Measurements from ENCODE around the gene VCAM1. TPM values are rescaled to one million over a fixed set of nuclear protein-coding genes. Genes with fewer than 3 reads are reported as not detected.

Gene VCAM1, protein sequence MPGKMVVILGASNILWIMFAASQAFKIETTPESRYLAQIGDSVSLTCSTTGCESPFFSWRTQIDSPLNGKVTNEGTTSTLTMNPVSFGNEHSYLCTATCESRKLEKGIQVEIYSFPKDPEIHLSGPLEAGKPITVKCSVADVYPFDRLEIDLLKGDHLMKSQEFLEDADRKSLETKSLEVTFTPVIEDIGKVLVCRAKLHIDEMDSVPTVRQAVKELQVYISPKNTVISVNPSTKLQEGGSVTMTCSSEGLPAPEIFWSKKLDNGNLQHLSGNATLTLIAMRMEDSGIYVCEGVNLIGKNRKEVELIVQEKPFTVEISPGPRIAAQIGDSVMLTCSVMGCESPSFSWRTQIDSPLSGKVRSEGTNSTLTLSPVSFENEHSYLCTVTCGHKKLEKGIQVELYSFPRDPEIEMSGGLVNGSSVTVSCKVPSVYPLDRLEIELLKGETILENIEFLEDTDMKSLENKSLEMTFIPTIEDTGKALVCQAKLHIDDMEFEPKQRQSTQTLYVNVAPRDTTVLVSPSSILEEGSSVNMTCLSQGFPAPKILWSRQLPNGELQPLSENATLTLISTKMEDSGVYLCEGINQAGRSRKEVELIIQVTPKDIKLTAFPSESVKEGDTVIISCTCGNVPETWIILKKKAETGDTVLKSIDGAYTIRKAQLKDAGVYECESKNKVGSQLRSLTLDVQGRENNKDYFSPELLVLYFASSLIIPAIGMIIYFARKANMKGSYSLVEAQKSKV
- total RNA-seq (10 to 100 TPM in 2 of 4 donors, 1 to 10 TPM in 2; 5.5 to 18.9 (median 8.9) TPM), polyA plus RNA-seq (10 to 100 TPM in 1 of 3 donors, 1 to 10 TPM in 2; 1.8 to 16.1 (median 1.8) TPM)

DNA sequence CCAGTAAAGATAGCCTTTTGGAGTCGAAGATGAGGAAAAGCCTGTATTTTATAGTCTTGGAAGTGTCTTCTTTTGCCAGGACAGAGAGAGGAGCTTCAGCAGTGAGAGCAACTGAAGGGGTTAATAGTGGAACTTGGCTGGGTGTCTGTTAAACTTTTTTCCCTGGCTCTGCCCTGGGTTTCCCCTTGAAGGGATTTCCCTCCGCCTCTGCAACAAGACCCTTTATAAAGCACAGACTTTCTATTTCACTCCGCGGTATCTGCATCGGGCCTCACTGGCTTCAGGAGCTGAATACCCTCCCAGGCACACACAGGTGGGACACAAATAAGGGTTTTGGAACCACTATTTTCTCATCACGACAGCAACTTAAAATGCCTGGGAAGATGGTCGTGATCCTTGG, at the start of gene VCAM1:
Gene VCAM1, plus strand, starts transcription at position 253 of the 400 bp plus-strand sequence. Its CDS starts 119 bp downstream, at position 372.
- Histone ChIP-seq H3K27ac (peak within 1 kb of the TSS; percentile 35 to 49 (median 40)), H3K27me3 (no peaks in the 10 kb centered on the region), H3K4me1 (peaks cover 0 to 39% (median 14%) of the 10 kb centered on the region in 4 donors), H3K9me3 (no peaks in the 10 kb centered on the region), H3K36me3 (no peaks in the 10 kb centered on the region), H3K4me3 (peak within 1 kb of the TSS; percentile 2 to 32 (median 25))
- WGBS, 2 donors: 48 to 63% methylated on average over 7 of the region's 7 CpGs
- TF ChIP-seq POLR2AphosphoS5 (IDR thresholded peaks at IDR 0.05) (peak in 1 of 4 donors; percentile 45), EP300 (IDR thresholded peaks at IDR 0.05) (no peak), POLR2A (IDR thresholded peaks at IDR 0.05) (no peak)
- TF ChIP-seq, protein P1, sequence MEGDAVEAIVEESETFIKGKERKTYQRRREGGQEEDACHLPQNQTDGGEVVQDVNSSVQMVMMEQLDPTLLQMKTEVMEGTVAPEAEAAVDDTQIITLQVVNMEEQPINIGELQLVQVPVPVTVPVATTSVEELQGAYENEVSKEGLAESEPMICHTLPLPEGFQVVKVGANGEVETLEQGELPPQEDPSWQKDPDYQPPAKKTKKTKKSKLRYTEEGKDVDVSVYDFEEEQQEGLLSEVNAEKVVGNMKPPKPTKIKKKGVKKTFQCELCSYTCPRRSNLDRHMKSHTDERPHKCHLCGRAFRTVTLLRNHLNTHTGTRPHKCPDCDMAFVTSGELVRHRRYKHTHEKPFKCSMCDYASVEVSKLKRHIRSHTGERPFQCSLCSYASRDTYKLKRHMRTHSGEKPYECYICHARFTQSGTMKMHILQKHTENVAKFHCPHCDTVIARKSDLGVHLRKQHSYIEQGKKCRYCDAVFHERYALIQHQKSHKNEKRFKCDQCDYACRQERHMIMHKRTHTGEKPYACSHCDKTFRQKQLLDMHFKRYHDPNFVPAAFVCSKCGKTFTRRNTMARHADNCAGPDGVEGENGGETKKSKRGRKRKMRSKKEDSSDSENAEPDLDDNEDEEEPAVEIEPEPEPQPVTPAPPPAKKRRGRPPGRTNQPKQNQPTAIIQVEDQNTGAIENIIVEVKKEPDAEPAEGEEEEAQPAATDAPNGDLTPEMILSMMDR (IDR thresholded peaks at IDR 0.05): no peak
- intact Hi-C loops (cut with DNase I): no loop called here
- DNase-seq: no peak

DNA sequence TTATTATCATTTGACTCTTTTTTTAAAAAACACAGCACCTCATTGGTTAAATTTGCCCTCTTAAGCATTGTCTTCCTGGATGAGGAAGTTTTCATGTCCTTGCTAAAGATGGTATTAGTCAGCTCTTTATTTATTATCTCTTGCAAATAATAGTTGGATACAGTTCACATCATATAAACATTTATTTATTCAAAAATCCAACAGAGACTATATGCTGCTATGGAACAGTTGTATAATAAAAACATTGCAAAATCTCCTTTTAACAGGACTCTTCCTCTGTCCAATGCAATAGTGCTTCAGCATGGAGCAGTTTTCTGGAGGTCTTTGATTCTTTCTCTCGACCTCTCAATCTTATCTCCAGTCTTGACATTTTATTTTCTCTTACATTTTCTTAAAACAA, 49.5 kb upstream of the VCAM1 start:
- intact Hi-C loops (cut with DNase I): no loop called here
- Histone ChIP-seq H3K9me3 (peaks cover 0 to 6% (median 0%) of the 10 kb centered on the region in 4 donors), H3K36me3 (no peaks in the 10 kb centered on the region), H3K4me3 (no peak overlapping the region), H3K27me3 (no peaks in the 10 kb centered on the region), H3K4me1 (no peaks in the 10 kb centered on the region), H3K27ac (no peak overlapping the region)
- WGBS, 2 donors: 45 to 57% methylated on average over 1 of the region's 1 CpG
- TF ChIP-seq POLR2AphosphoS5 (IDR thresholded peaks at IDR 0.05) (no peak), EP300 (IDR thresholded peaks at IDR 0.05) (no peak), POLR2A (IDR thresholded peaks at IDR 0.05) (no peak)
- TF ChIP-seq, protein P1 (IDR thresholded peaks at IDR 0.05): no peak
- DNase-seq: no peak

DNA sequence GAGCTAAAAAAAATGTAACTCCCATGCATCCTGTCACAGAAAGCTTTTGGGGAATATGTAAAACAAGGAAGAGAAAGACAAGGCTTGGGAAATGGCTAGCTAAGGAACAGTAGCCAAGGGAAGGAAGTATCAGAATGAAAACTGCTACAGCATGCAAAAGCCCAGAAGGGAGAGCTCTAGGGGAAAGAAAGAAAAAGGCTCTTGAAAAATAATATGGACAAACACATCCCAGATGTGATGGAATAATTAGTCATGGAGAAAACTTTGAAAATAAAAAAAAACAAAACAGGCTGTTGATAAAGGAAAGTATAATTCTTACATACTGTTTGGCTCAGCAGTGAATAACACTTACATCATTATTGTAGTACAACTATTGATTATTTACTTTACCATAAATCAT, 47.9 kb upstream of the VCAM1 start:
- no peaks in the 10 kb centered on the region for H3K36me3 ChIP-seq
- no peaks in the 10 kb centered on the region for H3K27me3 ChIP-seq
- no peaks in the 10 kb centered on the region for H3K4me1 ChIP-seq
- DNase-seq: no peak
- no peak overlapping the region for H3K27ac ChIP-seq
- peaks cover 0 to 6% (median 0%) of the 10 kb centered on the region in 4 donors for H3K9me3 ChIP-seq
- TF ChIP-seq, protein P1 (IDR thresholded peaks at IDR 0.05): no peak
- TF ChIP-seq EP300 (IDR thresholded peaks at IDR 0.05): no peak
- TF ChIP-seq POLR2AphosphoS5 (IDR thresholded peaks at IDR 0.05): no peak
- no peak for TF ChIP-seq POLR2A (IDR thresholded peaks at IDR 0.05)
- intact Hi-C loops (cut with DNase I): no loop called here
- no peak overlapping the region for H3K4me3 ChIP-seq

DNA sequence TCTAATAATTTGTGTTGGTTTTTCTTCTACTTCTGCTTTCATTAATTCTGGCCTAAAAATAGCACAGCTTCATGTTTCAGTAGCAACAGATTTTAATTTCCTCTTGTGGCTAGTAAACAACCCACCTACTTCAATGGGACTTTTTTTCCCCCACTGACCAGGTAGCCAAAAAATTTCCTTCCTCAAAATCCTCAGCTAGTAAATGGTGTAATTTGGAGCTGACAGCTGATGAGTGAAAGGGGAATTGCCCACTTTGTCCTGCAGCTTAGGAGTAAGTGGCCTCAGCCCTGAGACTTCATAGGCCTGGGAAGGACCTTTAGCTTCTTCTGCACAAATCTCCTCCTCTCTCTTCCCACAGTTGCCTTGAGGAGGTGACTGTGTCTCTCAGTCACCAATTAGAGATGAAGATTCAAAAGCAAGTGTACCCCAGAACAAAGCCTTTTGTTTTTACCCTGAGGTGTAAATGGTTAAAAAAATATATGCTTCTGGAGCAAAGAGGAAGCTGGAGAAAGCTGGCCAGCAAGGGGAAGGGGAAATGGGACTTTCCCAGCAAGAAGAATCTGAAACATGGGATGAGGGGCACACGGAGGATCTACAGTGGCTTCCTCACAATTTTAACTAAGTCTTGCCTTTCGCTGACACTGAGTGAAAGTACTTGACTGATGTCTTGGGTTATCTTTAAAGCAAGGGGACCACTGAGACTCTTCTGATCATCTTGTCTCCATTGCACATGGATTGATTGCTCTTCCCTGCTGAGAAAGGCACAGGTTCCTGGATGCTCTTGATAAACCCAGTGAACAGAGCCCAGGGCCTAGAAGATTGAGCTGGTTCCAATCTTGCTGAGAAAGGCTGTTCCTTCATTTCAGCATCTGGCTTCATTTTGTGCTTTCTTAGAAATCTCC, 35.8 kb upstream of the VCAM1 start:
- Histone ChIP-seq H3K4me1 (no peaks in the 10 kb centered on the region), H3K27ac (no peak overlapping the region), H3K9me3 (no peaks in the 10 kb centered on the region), H3K27me3 (no peaks in the 10 kb centered on the region), H3K4me3 (no peak overlapping the region), H3K36me3 (no peaks in the 10 kb centered on the region)
- TF ChIP-seq, protein P1 (IDR thresholded peaks at IDR 0.05): no peak
- TF ChIP-seq POLR2AphosphoS5 (IDR thresholded peaks at IDR 0.05) (no peak), POLR2A (IDR thresholded peaks at IDR 0.05) (no peak), EP300 (IDR thresholded peaks at IDR 0.05) (no peak)
- no peak for DNase-seq
- intact Hi-C loops (cut with DNase I): no loop called here
- 65 to 68% methylated on average over 2 of the region's 2 CpGs for WGBS, 2 donors

Measured in sigmoid colon (tissue), 7 donors.